Activated naive CD4-positive, alpha-beta T cell (primary cell): ENCODE data around the gene MRPS18B.

ENCODE experiments used
- DNase-seq, 4 experiments: peaks; one replicate each; lab custom pipeline; 2025; lab: John Stamatoyannopoulos, UW

Gene MRPS18B

GRCh38 chr6:30617565-30618269 lies at the start of gene MRPS18B:
Gene MRPS18B (plus strand): TSS chr6:30617840. CDS start chr6:30617866, 26 bp downstream.
- DNase-seq = peak; percentile 88 to 94 (median 90)

GRCh38 chr6:30568245-30568644 lies 49.4 kb upstream of the MRPS18B start:
- no peak for DNase-seq

- no peak for DNase-seq
These were observed 47.4 kb upstream of the MRPS18B start for GRCh38 chr6:30570263-30570662.

GRCh38 chr6:30570740-30571074 lies 46.9 kb upstream of the MRPS18B start:
- DNase-seq = no peak

GRCh38 chr6:30571075-30571761 lies 46.4 kb upstream of the MRPS18B start, which contains the start of gene ABCF1:
Gene ABCF1 (plus strand): TSS chr6:30571442. CDS start chr6:30571488, 46 bp downstream.
- peak; percentile 98 to 100 (median 99) for DNase-seq

GRCh38 chr6:30571762-30572082 lies 45.9 kb upstream of the MRPS18B start:
- no peak for DNase-seq

GRCh38 chr6:30572148-30572547 lies 45.5 kb upstream of the MRPS18B start:
- DNase-seq = no peak

GRCh38 chr6:30573113-30573512 lies 44.5 kb upstream of the MRPS18B start:
- DNase-seq = no peak

GRCh38 chr6:30578051-30578450 lies 39.6 kb upstream of the MRPS18B start:
- DNase-seq = no peak

GRCh38 chr6:30583921-30584320 lies 33.7 kb upstream of the MRPS18B start:
- DNase-seq = no peak

- no peak for DNase-seq
These were observed 27.8 kb upstream of the MRPS18B start for GRCh38 chr6:30589754-30590358.

GRCh38 chr6:30590509-30590908 lies 27.1 kb upstream of the MRPS18B start:
- no peak for DNase-seq

- DNase-seq = no peak
These were observed 26.6 kb upstream of the MRPS18B start for GRCh38 chr6:30591008-30591407.

- no peak for DNase-seq
These were observed 25.4 kb upstream of the MRPS18B start for GRCh38 chr6:30592287-30592686.

- DNase-seq = peak; percentile 34 to 70 (median 62)
These were observed 20.1 kb upstream of the MRPS18B start for GRCh38 chr6:30597315-30598144.

GRCh38 chr6:30598912-30599624 lies 18.6 kb upstream of the MRPS18B start:
- no peak for DNase-seq

GRCh38 chr6:30599625-30600324 lies 17.9 kb upstream of the MRPS18B start:
- no peak for DNase-seq

- DNase-seq = no peak
These were observed 17.1 kb upstream of the MRPS18B start for GRCh38 chr6:30600451-30600961.

- no peak for DNase-seq
These were observed 16.2 kb upstream of the MRPS18B start for GRCh38 chr6:30601436-30601814.

- DNase-seq = no peak
These were observed 15.6 kb upstream of the MRPS18B start for GRCh38 chr6:30601815-30602641.
